OCI-LY7 (cell line): ENCODE data around the gene MACROD1.

Experiments
- CTCF ChIP-seq: fragments of 200-600 bp; sonication (generic); conservative IDR thresholded peaks from 2 replicates; pipeline ENCODE4 v1.5.1; 2014; ENCODE audit warnings: mild to moderate bottlenecking, antibody characterized with exemption, low read length, moderate library complexity, mixed read lengths
- EZH2phosphoT487 ChIP-seq: fragments of 200-600 bp; sonication (generic); IDR thresholded peaks from 2 replicates; pipeline ENCODE4 v1.6.1; 2018; ENCODE audit warnings: low read depth, borderline replicate concordance, mild to moderate bottlenecking, mixed run types, antibody characterized with exemption, low read length, moderate library complexity, mixed read lengths

- TF ChIP-seq CTCF (no peak), EZH2phosphoT487 (no peak)
These were observed 109.1 kb downstream of the MACROD1 start for GRCh38 chr11:64056861-64057260.
